Parathyroid adenoma (tissue), 2 donors: ENCODE results near the gene LGALS8.

Source experiments
- H2AFZ ChIP-seq: fragments of 300-600 bp; sonication (generic); one replicate; pipeline ENCODE4 v1.7.0; 2017; ENCODE audit warnings: antibody characterized with exemption, mild to moderate bottlenecking
- H3K27ac ChIP-seq: fragments of 300-600 bp; sonication (generic); one replicate; pipeline ENCODE4 v1.7.0; 2017
- H3K27me3 ChIP-seq: fragments of 300-600 bp; sonication (generic); one replicate; pipeline ENCODE4 v1.7.0; 2017; ENCODE audit warnings: low read length; ENCODE audit not compliant: control insufficient read depth, insufficient read depth
- H3K36me3 ChIP-seq: fragments of 300-600 bp; sonication (generic); one replicate; pipeline ENCODE4 v1.7.0; 2017; ENCODE audit warnings: low read length; ENCODE audit not compliant: control insufficient read depth, insufficient read depth
- H3K4me1 ChIP-seq: fragments of 300-600 bp; sonication (generic); one replicate; pipeline ENCODE4 v1.7.0; 2017; ENCODE audit warnings: control low read depth
- H3K4me2 ChIP-seq: fragments of 300-600 bp; sonication (generic); one replicate; pipeline ENCODE4 v1.7.0; 2017; ENCODE audit warnings: low read length
- H3K4me3 ChIP-seq: fragments of 300-600 bp; sonication (generic); one replicate; pipeline ENCODE4 v1.7.0; 2017; ENCODE audit warnings: low read depth, low read length
- H3K79me2 ChIP-seq: fragments of 300-600 bp; sonication (generic); one replicate; pipeline ENCODE4 v1.7.0; 2017; ENCODE audit warnings: control low read depth
- H3K9ac ChIP-seq: fragments of 300-600 bp; sonication (generic); one replicate; pipeline ENCODE4 v1.7.0; 2017; ENCODE audit warnings: mild to moderate bottlenecking
- H3K9me3 ChIP-seq: fragments of 300-600 bp; sonication (generic); one replicate; pipeline ENCODE4 v1.7.0; 2017; ENCODE audit warnings: low read length; ENCODE audit not compliant: control insufficient read depth
- TF ChIP-seq, protein P1 (sequence below): fragments of 300-600 bp; sonication (generic); IDR thresholded peaks from one replicate; pipeline ENCODE4 v1.7.0; 2017; ENCODE audit warnings: antibody characterized with exemption, mild to moderate bottlenecking
- donor health status: primary hyperparathyroidism.

The LGALS8 gene

DNA sequence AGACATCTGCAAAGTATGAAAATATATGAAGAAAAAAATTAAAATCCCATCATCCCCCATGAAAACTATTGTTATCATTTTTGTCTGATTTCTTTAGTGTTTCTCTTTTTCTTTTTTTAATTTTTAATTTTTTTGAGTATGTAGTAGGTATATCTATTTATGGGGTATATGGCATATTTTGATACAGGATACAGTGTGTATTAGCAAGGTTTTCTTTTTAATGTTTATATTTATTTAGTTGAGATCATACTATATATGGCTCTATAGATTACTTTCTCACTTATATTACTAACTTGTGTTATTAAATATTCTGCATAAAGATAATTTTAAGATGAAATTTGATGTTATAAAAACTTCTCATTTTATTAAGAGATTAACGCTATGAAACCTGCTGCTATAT, 11.4 kb downstream of the LGALS8 start:
- Histone ChIP-seq H3K36me3 (no peaks in the 10 kb centered on the region), H3K4me1 (no peaks in the 10 kb centered on the region), H3K4me3 (no peak overlapping the region), H3K79me2 (peaks cover 9% of the 10 kb centered on the region), H3K4me2 (no peak overlapping the region), H3K9ac (no peak overlapping the region), H3K27me3 (no peaks in the 10 kb centered on the region), H3K27ac (no peak overlapping the region), H2AFZ (no peak overlapping the region), H3K9me3 (no peaks in the 10 kb centered on the region)
- TF ChIP-seq, protein P1, sequence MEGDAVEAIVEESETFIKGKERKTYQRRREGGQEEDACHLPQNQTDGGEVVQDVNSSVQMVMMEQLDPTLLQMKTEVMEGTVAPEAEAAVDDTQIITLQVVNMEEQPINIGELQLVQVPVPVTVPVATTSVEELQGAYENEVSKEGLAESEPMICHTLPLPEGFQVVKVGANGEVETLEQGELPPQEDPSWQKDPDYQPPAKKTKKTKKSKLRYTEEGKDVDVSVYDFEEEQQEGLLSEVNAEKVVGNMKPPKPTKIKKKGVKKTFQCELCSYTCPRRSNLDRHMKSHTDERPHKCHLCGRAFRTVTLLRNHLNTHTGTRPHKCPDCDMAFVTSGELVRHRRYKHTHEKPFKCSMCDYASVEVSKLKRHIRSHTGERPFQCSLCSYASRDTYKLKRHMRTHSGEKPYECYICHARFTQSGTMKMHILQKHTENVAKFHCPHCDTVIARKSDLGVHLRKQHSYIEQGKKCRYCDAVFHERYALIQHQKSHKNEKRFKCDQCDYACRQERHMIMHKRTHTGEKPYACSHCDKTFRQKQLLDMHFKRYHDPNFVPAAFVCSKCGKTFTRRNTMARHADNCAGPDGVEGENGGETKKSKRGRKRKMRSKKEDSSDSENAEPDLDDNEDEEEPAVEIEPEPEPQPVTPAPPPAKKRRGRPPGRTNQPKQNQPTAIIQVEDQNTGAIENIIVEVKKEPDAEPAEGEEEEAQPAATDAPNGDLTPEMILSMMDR: no peak

DNA sequence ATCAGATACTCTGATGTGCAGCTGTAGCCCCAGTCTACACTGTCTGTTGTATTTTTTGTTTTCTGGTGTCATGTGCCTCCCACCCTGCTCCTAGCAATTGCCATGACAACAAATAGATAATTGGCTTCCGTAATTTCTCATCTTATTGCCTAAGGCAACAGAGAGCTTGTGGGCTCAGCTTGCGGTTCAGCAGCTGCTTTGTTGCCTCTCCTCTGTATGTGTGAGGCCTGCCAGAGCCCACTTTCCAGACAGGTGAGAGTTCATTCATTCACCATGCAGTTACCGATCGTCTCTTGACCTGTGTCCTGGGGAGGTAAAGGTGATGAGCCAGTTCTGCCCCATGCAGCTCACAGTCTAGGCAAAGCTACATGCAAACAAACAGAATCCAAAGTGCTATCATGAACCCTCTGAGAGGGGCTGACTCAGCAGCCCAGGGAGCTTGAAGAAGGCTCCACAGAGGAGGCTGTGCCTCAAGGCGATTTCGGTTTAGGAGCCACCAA, 11.9 kb downstream of the LGALS8 start:
- TF ChIP-seq, protein P1: no peak
- no peaks in the 10 kb centered on the region for H3K9me3 ChIP-seq
- no peak overlapping the region for H3K4me2 ChIP-seq
- no peak overlapping the region for H3K4me3 ChIP-seq
- H2AFZ ChIP-seq: no peak overlapping the region
- H3K27ac ChIP-seq: no peak overlapping the region
- H3K79me2 ChIP-seq: peaks cover 9% of the 10 kb centered on the region
- no peaks in the 10 kb centered on the region for H3K36me3 ChIP-seq
- H3K4me1 ChIP-seq: no peaks in the 10 kb centered on the region
- no peak overlapping the region for H3K9ac ChIP-seq
- no peaks in the 10 kb centered on the region for H3K27me3 ChIP-seq

DNA sequence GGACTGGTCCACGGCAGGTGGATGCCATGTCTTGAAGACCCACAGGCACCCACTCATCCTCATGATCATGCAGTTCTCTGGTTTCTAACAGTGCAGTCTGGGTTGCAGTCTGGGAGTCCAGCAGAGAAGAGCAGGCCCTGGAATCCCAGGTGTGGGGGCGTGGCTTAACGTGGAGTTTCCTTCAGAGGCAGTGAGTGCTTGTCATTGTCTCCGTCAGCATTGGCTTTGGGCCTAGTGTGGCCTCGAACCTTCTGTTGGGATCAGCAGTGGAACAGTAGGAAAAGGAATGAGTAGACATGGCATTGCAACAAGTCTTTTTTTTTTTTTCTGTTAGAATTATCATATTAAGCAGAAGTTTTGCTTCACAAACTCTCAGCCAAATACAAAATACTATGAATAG, 12.8 kb downstream of the LGALS8 start:
- no peaks in the 10 kb centered on the region for H3K4me1 ChIP-seq
- no peak overlapping the region for H3K4me3 ChIP-seq
- no peaks in the 10 kb centered on the region for H3K9me3 ChIP-seq
- no peaks in the 10 kb centered on the region for H3K27me3 ChIP-seq
- H3K79me2 ChIP-seq: peaks cover 9% of the 10 kb centered on the region
- no peak overlapping the region for H3K4me2 ChIP-seq
- H2AFZ ChIP-seq: no peak overlapping the region
- H3K9ac ChIP-seq: no peak overlapping the region
- H3K27ac ChIP-seq: no peak overlapping the region
- TF ChIP-seq, protein P1: no peak
- H3K36me3 ChIP-seq: no peaks in the 10 kb centered on the region

- no peaks in the 10 kb centered on the region for H3K27me3 ChIP-seq
- no peaks in the 10 kb centered on the region for H3K4me1 ChIP-seq
- H3K27ac ChIP-seq: no peak overlapping the region
- H3K4me3 ChIP-seq: no peak overlapping the region
- no peaks in the 10 kb centered on the region for H3K9me3 ChIP-seq
- no peaks in the 10 kb centered on the region for H3K36me3 ChIP-seq
- TF ChIP-seq, protein P1: no peak
- no peaks in the 10 kb centered on the region for H3K79me2 ChIP-seq
- no peak overlapping the region for H3K9ac ChIP-seq
- H3K4me2 ChIP-seq: no peak overlapping the region
- no peak overlapping the region for H2AFZ ChIP-seq
These were observed 17.2 kb downstream of the LGALS8 start for GRCh38 chr1:236540813-236541465.

GRCh38 chr1:236541710-236542109, 17.9 kb downstream of the LGALS8 start:
- no peaks in the 10 kb centered on the region for H3K9me3 ChIP-seq
- H3K27me3 ChIP-seq: no peaks in the 10 kb centered on the region
- H3K4me3 ChIP-seq: no peak overlapping the region
- no peak overlapping the region for H2AFZ ChIP-seq
- no peaks in the 10 kb centered on the region for H3K79me2 ChIP-seq
- no peak overlapping the region for H3K4me2 ChIP-seq
- TF ChIP-seq, protein P1: no peak
- H3K36me3 ChIP-seq: no peaks in the 10 kb centered on the region
- no peaks in the 10 kb centered on the region for H3K4me1 ChIP-seq
- no peak overlapping the region for H3K9ac ChIP-seq
- H3K27ac ChIP-seq: no peak overlapping the region
